ENCODE data around the gene NRN1L.

DNA sequence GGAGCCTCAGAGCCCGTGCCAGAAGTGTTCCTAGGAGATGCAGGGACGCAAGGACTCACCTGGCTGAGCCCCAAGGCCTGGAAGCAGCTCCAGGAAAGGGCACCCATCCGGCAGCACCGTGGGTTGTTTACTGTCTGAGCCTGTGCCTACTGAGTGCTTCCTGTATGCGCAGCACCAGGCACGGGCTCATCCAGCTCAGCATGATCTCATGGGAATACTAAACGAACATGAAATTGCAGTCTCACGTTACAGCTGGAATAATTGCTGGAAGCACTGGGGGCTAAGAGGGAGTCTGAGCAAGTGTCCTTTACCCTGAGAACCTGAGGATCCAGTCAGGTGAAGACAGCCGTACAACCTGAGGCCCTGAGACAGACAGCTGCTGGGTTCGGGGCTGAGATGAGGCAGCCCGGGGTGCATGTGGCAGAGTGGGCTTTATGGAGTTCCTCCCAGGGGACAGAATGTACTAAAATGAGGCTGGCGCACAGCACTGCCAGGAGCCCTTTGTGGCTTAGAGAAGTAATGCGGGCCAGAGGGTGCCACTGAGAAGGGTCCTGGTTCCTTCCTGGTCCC, 41.6 kb downstream of the NRN1L start:
- TF ChIP-seq, protein P1, sequence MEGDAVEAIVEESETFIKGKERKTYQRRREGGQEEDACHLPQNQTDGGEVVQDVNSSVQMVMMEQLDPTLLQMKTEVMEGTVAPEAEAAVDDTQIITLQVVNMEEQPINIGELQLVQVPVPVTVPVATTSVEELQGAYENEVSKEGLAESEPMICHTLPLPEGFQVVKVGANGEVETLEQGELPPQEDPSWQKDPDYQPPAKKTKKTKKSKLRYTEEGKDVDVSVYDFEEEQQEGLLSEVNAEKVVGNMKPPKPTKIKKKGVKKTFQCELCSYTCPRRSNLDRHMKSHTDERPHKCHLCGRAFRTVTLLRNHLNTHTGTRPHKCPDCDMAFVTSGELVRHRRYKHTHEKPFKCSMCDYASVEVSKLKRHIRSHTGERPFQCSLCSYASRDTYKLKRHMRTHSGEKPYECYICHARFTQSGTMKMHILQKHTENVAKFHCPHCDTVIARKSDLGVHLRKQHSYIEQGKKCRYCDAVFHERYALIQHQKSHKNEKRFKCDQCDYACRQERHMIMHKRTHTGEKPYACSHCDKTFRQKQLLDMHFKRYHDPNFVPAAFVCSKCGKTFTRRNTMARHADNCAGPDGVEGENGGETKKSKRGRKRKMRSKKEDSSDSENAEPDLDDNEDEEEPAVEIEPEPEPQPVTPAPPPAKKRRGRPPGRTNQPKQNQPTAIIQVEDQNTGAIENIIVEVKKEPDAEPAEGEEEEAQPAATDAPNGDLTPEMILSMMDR (conservative IDR thresholded peaks at IDR 0.05; ENCODE audit: low read depth, low read length), result peak; percentile 29; the same call in 1 of the 2 replicates
- no peak for TF ChIP-seq EZH2 (IDR thresholded peaks at IDR 0.05; ENCODE audit: borderline replicate concordance, low read depth, low read length, poor library complexity, severe bottlenecking)
